H1 (cell line): ENCODE measurements around the gene TMEM269. TPM values are rescaled to one million over a fixed set of nuclear protein-coding genes. Genes with fewer than 3 reads are reported as not detected.

ENCODE experiments used
- BACH1 ChIP-seq: IDR thresholded peaks from 2 replicates; pipeline ENCODE4 v1.6.1; 2012; ENCODE audit warnings: low read length, improper control_type of control experiment
- CEBPB ChIP-seq: IDR thresholded peaks from 2 replicates; pipeline ENCODE4 v1.6.1; 2012; ENCODE audit warnings: low read depth, low read length
- CHD2 ChIP-seq: IDR thresholded peaks from 2 replicates; pipeline ENCODE4 v1.6.1; 2012; ENCODE audit warnings: low read length, improper control_type of control experiment
- CHD7 ChIP-seq: fragments of 300-600 bp; sonication (generic); IDR thresholded peaks from 2 replicates; pipeline ENCODE4 v1.7.1; 2012; ENCODE audit warnings: low read length, moderate library complexity, mild to moderate bottlenecking, inconsistent platforms; ENCODE audit not compliant: insufficient replicate concordance
- CTBP2 ChIP-seq: IDR thresholded peaks from 2 replicates; pipeline ENCODE4 v1.7.0; 2011; ENCODE audit warnings: borderline replicate concordance, mild to moderate bottlenecking, moderate library complexity, mixed read lengths, low read length; ENCODE audit not compliant: insufficient read depth, insufficient read length
- KDM1A ChIP-seq: fragments of 200-600, 300-600 bp; sonication (generic); IDR thresholded peaks from 2 replicates; pipeline ENCODE4 v1.7.1; 2016; ENCODE audit warnings: mild to moderate bottlenecking, low read length, borderline replicate concordance
- PHF8 ChIP-seq: fragments of 200-600 bp; sonication (generic); conservative IDR thresholded peaks from 2 replicates; pipeline ENCODE4 v1.7.1; 2012; ENCODE audit warnings: low read depth, mild to moderate bottlenecking, inconsistent platforms, low read length, moderate library complexity
- SIX5 ChIP-seq: IDR thresholded peaks from 2 replicates; pipeline ENCODE4 v1.6.1; 2011; ENCODE audit warnings: mild to moderate bottlenecking, low read depth, low read length
- SP2 ChIP-seq: IDR thresholded peaks from 2 replicates; pipeline ENCODE4 v1.6.1; 2012; ENCODE audit warnings: mild to moderate bottlenecking, low read length, inconsistent platforms
- TCF12 ChIP-seq: IDR thresholded peaks from 2 replicates; pipeline ENCODE4 v1.6.1; 2011; ENCODE audit warnings: low read depth, mild to moderate bottlenecking, low read length
- ZNF274 ChIP-seq: IDR thresholded peaks from 2 replicates; pipeline ENCODE4 v1.7.0; 2012; ENCODE audit warnings: low read length, borderline replicate concordance; ENCODE audit errors: extremely low read depth
- polyA plus RNA-seq, 7 experiments: library from polyadenylated mRNA; depleted of rRNA in 3 of 7; stranded (reverse) in 5 of 7; unstranded in 2 of 7; fragments of >200 nt in 5 of 7; fragments of 200-250 nt in 2 of 7; gene quantifications; 1 replicate in 5 of 7; 2 replicates in 1 of 7; 4 replicates in 1 of 7; pipeline versions ENCODE4 v1.2.1 to v1.2.3, GENCODE V29; 2011 to 2013; ENCODE audit warnings: missing spikeins in 2 of 7, mixed read lengths in 2 of 7
- total RNA-seq: library from RNA; stranded (reverse); fragmentation: NEBNext Ultra II Directional; extraction: Animal tissue kit (Norgen Biotek cat#: 25700); gene quantifications from 2 replicates; pipeline ENCODE4 v1.2.1, GENCODE V29; 2021

The TMEM269 gene
- total and polyA plus RNA-seq, 2 of the 8 experiments (the other 6 are each of a cell fraction or from before 2014, with no cell fraction given) = 0.14 to 0.35 TPM

GRCh38 chr1:42846257-42847110 lies 61.7 kb downstream of the TMEM269 start, which contains the start of gene ZNF691 (continued):
- TF ChIP-seq CHD7 = no peak
- no peak for TF ChIP-seq TCF12
- no peak for TF ChIP-seq CTBP2
- TF ChIP-seq PHF8 = peak; percentile 78; the same call in 1 of the 2 replicates
- TF ChIP-seq SIX5 = peak; percentile 87
- TF ChIP-seq KDM1A = no peak
- peak; percentile 96 for TF ChIP-seq CHD2
- TF ChIP-seq SP2 = peak; percentile 90
- no peak for TF ChIP-seq CEBPB
- TF ChIP-seq ZNF274 = no peak
- TF ChIP-seq BACH1 = no peak
